ENCODE data around the gene RBM25.

RBM25 gene

DNA sequence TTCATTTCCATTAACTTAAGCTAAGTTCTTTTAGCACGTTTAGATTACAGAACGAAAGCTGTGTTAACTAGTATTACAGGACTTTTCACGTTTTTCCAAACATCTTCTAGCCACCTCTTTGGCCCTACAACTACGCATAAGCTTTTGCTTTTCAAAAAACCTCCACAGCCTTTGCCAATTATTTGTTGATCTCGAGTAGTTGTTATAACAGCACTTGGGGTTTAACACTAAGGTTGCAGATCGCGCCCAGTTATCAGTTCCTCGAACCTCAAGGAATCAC, 450 bp upstream of the RBM25 start:
- peak overlapping the region; percentile 32 for H3K4me3 ChIP-seq (replicated peaks; ENCODE audit: insufficient read depth, low read length)
- TF ChIP-seq POLR2AphosphoS5 (IDR thresholded peaks at IDR 0.05; ENCODE audit: low read depth) (no peak), SPI1 (IDR thresholded peaks at IDR 0.05; ENCODE audit: borderline replicate concordance, low read depth) (no peak), GABPA (IDR thresholded peaks at IDR 0.05; ENCODE audit: low read depth) (no peak)
- TF ChIP-seq, protein P1, sequence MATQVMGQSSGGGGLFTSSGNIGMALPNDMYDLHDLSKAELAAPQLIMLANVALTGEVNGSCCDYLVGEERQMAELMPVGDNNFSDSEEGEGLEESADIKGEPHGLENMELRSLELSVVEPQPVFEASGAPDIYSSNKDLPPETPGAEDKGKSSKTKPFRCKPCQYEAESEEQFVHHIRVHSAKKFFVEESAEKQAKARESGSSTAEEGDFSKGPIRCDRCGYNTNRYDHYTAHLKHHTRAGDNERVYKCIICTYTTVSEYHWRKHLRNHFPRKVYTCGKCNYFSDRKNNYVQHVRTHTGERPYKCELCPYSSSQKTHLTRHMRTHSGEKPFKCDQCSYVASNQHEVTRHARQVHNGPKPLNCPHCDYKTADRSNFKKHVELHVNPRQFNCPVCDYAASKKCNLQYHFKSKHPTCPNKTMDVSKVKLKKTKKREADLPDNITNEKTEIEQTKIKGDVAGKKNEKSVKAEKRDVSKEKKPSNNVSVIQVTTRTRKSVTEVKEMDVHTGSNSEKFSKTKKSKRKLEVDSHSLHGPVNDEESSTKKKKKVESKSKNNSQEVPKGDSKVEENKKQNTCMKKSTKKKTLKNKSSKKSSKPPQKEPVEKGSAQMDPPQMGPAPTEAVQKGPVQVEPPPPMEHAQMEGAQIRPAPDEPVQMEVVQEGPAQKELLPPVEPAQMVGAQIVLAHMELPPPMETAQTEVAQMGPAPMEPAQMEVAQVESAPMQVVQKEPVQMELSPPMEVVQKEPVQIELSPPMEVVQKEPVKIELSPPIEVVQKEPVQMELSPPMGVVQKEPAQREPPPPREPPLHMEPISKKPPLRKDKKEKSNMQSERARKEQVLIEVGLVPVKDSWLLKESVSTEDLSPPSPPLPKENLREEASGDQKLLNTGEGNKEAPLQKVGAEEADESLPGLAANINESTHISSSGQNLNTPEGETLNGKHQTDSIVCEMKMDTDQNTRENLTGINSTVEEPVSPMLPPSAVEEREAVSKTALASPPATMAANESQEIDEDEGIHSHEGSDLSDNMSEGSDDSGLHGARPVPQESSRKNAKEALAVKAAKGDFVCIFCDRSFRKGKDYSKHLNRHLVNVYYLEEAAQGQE (IDR thresholded peaks at IDR 0.05; ENCODE audit: insufficient replicate concordance, low read depth), result no peak
- TF ChIP-seq, protein P2, sequence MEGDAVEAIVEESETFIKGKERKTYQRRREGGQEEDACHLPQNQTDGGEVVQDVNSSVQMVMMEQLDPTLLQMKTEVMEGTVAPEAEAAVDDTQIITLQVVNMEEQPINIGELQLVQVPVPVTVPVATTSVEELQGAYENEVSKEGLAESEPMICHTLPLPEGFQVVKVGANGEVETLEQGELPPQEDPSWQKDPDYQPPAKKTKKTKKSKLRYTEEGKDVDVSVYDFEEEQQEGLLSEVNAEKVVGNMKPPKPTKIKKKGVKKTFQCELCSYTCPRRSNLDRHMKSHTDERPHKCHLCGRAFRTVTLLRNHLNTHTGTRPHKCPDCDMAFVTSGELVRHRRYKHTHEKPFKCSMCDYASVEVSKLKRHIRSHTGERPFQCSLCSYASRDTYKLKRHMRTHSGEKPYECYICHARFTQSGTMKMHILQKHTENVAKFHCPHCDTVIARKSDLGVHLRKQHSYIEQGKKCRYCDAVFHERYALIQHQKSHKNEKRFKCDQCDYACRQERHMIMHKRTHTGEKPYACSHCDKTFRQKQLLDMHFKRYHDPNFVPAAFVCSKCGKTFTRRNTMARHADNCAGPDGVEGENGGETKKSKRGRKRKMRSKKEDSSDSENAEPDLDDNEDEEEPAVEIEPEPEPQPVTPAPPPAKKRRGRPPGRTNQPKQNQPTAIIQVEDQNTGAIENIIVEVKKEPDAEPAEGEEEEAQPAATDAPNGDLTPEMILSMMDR (IDR thresholded peaks at IDR 0.05; ENCODE audit: insufficient read depth, low read length), result no peak
- DNase-seq (ENCODE audit: low read depth in 1 of 2, low spot score in 1 of 2), result no peak
- H3K27me3 ChIP-seq (ENCODE audit: insufficient read depth, poor library complexity, severe bottlenecking), result no peaks in the 10 kb centered on the region
- H3K27ac ChIP-seq (replicated peaks), result peak overlapping the region; percentile 90

DNA sequence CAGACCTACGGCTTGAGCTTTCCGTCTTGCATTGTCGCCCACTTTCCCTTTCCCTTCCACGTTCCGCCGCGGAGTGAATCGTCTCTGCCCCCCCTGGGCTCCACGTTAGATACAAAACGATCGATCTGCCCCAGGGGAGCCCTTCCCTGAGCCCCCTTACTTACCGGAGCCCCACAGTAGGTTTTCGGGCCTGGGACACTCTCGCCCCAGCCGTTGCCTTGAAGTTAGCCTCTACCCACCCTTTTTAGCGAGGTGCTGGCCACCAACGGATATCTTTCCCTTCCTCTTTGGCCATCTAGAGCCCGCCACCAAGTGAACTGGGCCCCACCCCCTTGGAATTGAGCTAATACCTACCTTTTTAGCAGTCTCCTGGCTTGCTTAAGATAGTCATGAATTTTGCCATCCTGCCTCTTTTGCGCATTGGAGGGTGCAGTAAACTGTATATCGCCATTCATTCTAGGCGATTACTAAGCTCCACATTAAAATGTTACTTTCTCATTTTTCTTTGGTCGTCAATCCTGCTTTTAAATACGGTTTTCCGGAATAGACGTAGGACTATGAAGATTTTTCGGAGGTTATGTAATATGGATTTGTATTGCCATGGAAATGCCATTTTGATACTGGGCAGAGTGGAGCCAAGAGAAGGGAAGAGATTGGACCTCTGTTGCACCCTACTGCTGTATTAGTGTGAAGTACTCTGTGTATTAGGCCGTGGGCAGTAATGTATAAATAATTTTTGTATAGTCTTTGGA, 764 bp downstream of the RBM25 start:
- Histone ChIP-seq H3K27me3 (ENCODE audit: insufficient read depth, poor library complexity, severe bottlenecking) (no peaks in the 10 kb centered on the region), H3K4me3 (replicated peaks; ENCODE audit: insufficient read depth, low read length) (peak overlapping the region; percentile 66), H3K27ac (replicated peaks) (peak overlapping the region; percentile 90)
- peak; percentile 18 to 49 for DNase-seq (ENCODE audit: low read depth in 1 of 2, low spot score in 1 of 2)
- TF ChIP-seq POLR2AphosphoS5 (IDR thresholded peaks at IDR 0.05; ENCODE audit: low read depth) (no peak), SPI1 (IDR thresholded peaks at IDR 0.05; ENCODE audit: borderline replicate concordance, low read depth) (no peak), GABPA (IDR thresholded peaks at IDR 0.05; ENCODE audit: low read depth) (no peak)
- TF ChIP-seq, protein P1 (IDR thresholded peaks at IDR 0.05; ENCODE audit: insufficient replicate concordance, low read depth), result no peak
- TF ChIP-seq, protein P2 (IDR thresholded peaks at IDR 0.05; ENCODE audit: insufficient read depth, low read length), result no peak

GRCh38 chr14:73069585-73069984, 11.3 kb downstream of the RBM25 start:
- H3K27ac ChIP-seq (replicated peaks), result no peak overlapping the region
- TF ChIP-seq SPI1 (IDR thresholded peaks at IDR 0.05; ENCODE audit: borderline replicate concordance, low read depth), result no peak
- DNase-seq (ENCODE audit: low read depth in 1 of 2, low spot score in 1 of 2), result no peak
- no peaks in the 10 kb centered on the region for H3K27me3 ChIP-seq (ENCODE audit: insufficient read depth, poor library complexity, severe bottlenecking)
- H3K4me3 ChIP-seq (replicated peaks; ENCODE audit: insufficient read depth, low read length), result no peak overlapping the region

GRCh38 chr14:73091044-73091443, 32.7 kb downstream of the RBM25 start:
- DNase-seq (ENCODE audit: low read depth in 1 of 2, low spot score in 1 of 2), result no peak
- Histone ChIP-seq H3K27me3 (ENCODE audit: insufficient read depth, poor library complexity, severe bottlenecking) (no peaks in the 10 kb centered on the region), H3K4me3 (replicated peaks; ENCODE audit: insufficient read depth, low read length) (no peak overlapping the region), H3K27ac (replicated peaks) (no peak overlapping the region)
- TF ChIP-seq SPI1 (IDR thresholded peaks at IDR 0.05; ENCODE audit: borderline replicate concordance, low read depth), result no peak; the same call in 1 of the 2 replicates
- TF ChIP-seq, protein P1 (IDR thresholded peaks at IDR 0.05; ENCODE audit: insufficient replicate concordance, low read depth), result no peak
- no peak for TF ChIP-seq POLR2AphosphoS5 (IDR thresholded peaks at IDR 0.05; ENCODE audit: low read depth)
- TF ChIP-seq GABPA (IDR thresholded peaks at IDR 0.05; ENCODE audit: low read depth), result no peak
- TF ChIP-seq, protein P2 (IDR thresholded peaks at IDR 0.05; ENCODE audit: insufficient read depth, low read length), result no peak

All from HL-60 (cell line).